ENCODE results near the gene HOOK2. TPM values are rescaled to one million over a fixed set of nuclear protein-coding genes. Genes with fewer than 3 reads are reported as not detected.

The HOOK2 gene
- total and polyA plus RNA-seq, 2 donors from 2014 or later: 41.8 to 58.1 TPM

- Histone ChIP-seq H3K4me3 (ENCODE audit: low read length in 3 of 3) (no peak overlapping the region), H3K27me3 (ENCODE audit: control insufficient read depth, insufficient read depth, low read length) (no peaks in the 10 kb centered on the region), H3K4me1 (ENCODE audit: control insufficient read depth in 2 of 3, insufficient read depth in 2 of 3, low read depth in 1 of 3, low read length in 3 of 3) (no peaks in the 10 kb centered on the region), H3K9ac (ENCODE audit: low read length in 3 of 3) (no peak overlapping the region), H3K36me3 (ENCODE audit: control insufficient read depth in 2 of 3, insufficient read depth in 3 of 3, low read length in 3 of 3) (peaks cover 2 to 9% (median 6%) of the 10 kb centered on the region in 3 donors), H3K9me3 (ENCODE audit: control insufficient read depth in 2 of 3, insufficient read depth in 1 of 3, low read length in 3 of 3) (no peaks in the 10 kb centered on the region), H3K27ac (ENCODE audit: low read depth in 2 of 2, low read length in 2 of 2) (no peak overlapping the region)
- DNase-seq: no peak
- intact Hi-C loops (cut with DNase I): no loop called here
- no peak for FAIRE-seq
- no peak for TF ChIP-seq CTCF (IDR thresholded peaks at IDR 0.05; ENCODE audit: borderline replicate concordance, extremely low read depth, insufficient read depth)
Measured at GRCh38 chr19:12750851-12751250, 24.5 kb downstream of the HOOK2 start.

GRCh38 chr19:12749938-12750521 lies 25.3 kb downstream of the HOOK2 start:
- TF ChIP-seq CTCF (IDR thresholded peaks at IDR 0.05; ENCODE audit: borderline replicate concordance, extremely low read depth, insufficient read depth): no peak
- intact Hi-C loops (cut with DNase I): no loop called here
- peaks cover 2 to 9% (median 6%) of the 10 kb centered on the region in 3 donors for H3K36me3 ChIP-seq (ENCODE audit: control insufficient read depth in 2 of 3, insufficient read depth in 3 of 3, low read length in 3 of 3)
- no peaks in the 10 kb centered on the region for H3K27me3 ChIP-seq (ENCODE audit: control insufficient read depth, insufficient read depth, low read length)
- H3K9ac ChIP-seq (ENCODE audit: low read length in 3 of 3): no peak overlapping the region
- FAIRE-seq (no peak), DNase-seq (no peak)
- no peaks in the 10 kb centered on the region for H3K9me3 ChIP-seq (ENCODE audit: control insufficient read depth in 2 of 3, insufficient read depth in 1 of 3, low read length in 3 of 3)
- no peaks in the 10 kb centered on the region for H3K4me1 ChIP-seq (ENCODE audit: control insufficient read depth in 2 of 3, insufficient read depth in 2 of 3, low read depth in 1 of 3, low read length in 3 of 3)
- H3K4me3 ChIP-seq (ENCODE audit: low read length in 3 of 3): no peak overlapping the region
- no peak overlapping the region for H3K27ac ChIP-seq (ENCODE audit: low read depth in 2 of 2, low read length in 2 of 2)

- Histone ChIP-seq H3K9me3 (ENCODE audit: control insufficient read depth in 2 of 3, insufficient read depth in 1 of 3, low read length in 3 of 3) (no peaks in the 10 kb centered on the region), H3K27ac (ENCODE audit: low read depth in 2 of 2, low read length in 2 of 2) (no peak overlapping the region), H3K9ac (ENCODE audit: low read length in 3 of 3) (no peak overlapping the region), H3K27me3 (ENCODE audit: control insufficient read depth, insufficient read depth, low read length) (no peaks in the 10 kb centered on the region), H3K4me1 (ENCODE audit: control insufficient read depth in 2 of 3, insufficient read depth in 2 of 3, low read depth in 1 of 3, low read length in 3 of 3) (no peaks in the 10 kb centered on the region), H3K36me3 (ENCODE audit: control insufficient read depth in 2 of 3, insufficient read depth in 3 of 3, low read length in 3 of 3) (peaks cover 2 to 9% (median 6%) of the 10 kb centered on the region in 3 donors), H3K4me3 (ENCODE audit: low read length in 3 of 3) (no peak overlapping the region)
- no peak for TF ChIP-seq CTCF (IDR thresholded peaks at IDR 0.05; ENCODE audit: borderline replicate concordance, extremely low read depth, insufficient read depth)
- no peak for FAIRE-seq
- intact Hi-C loops (cut with DNase I): no loop called here
- no peak for DNase-seq
Measured at GRCh38 chr19:12748489-12748888, 26.9 kb downstream of the HOOK2 start.
